Esophagus (tissue), 2 donors: ENCODE measurements around the gene ARID1B. TPM values are rescaled to one million over a fixed set of nuclear protein-coding genes. Genes with fewer than 3 reads are reported as not detected.
A peak's percentile ranks its signal among the peaks of the same experiment; 100 is the strongest.

Source experiments
- H3K27ac ChIP-seq, 2 donors: one replicate each; pipeline ENCODE4 v1.5.1; 2013; ENCODE audit warnings: low read depth in 2 of 2, mild to moderate bottlenecking in 2 of 2, inconsistent platforms in 1 of 2, low read length in 1 of 2, moderate library complexity in 1 of 2
- H3K27me3 ChIP-seq, 2 donors: one replicate each; pipeline ENCODE4 v1.6.1; 2013; ENCODE audit warnings: low read length in 2 of 2, control low read depth in 1 of 2, mild to moderate bottlenecking in 1 of 2; ENCODE audit not compliant: insufficient read depth in 2 of 2, control insufficient read depth in 1 of 2
- H3K36me3 ChIP-seq, 2 donors: one replicate each; pipeline ENCODE4 v1.6.1; 2013; ENCODE audit warnings: low read length in 1 of 2; ENCODE audit not compliant: control insufficient read depth in 2 of 2, insufficient read depth in 2 of 2
- H3K4me1 ChIP-seq, 2 donors: one replicate each; pipeline ENCODE4 v1.6.1; 2013; ENCODE audit warnings: low read length in 1 of 2; ENCODE audit not compliant: control insufficient read depth in 2 of 2, insufficient read depth in 2 of 2
- H3K4me3 ChIP-seq, 2 donors: one replicate each; pipeline ENCODE4 v1.5.1; 2013; ENCODE audit warnings: low read length in 2 of 2, mild to moderate bottlenecking in 2 of 2, low read depth in 1 of 2, moderate library complexity in 1 of 2
- H3K9me3 ChIP-seq, 2 donors: one replicate each; pipeline ENCODE4 v1.6.1; 2013; ENCODE audit warnings: mild to moderate bottlenecking in 2 of 2, low read depth in 1 of 2, low read length in 1 of 2, moderate library complexity in 1 of 2; ENCODE audit not compliant: control insufficient read depth in 2 of 2, insufficient read depth in 1 of 2
- WGBS, 2 donors: extraction: QIAGEN DNeasy Blood & Tissue Kit; methylation state at CpG; one replicate each; pipeline ENCODE4 v1.1.7; 2013; 5-methylcytosine and 5-hydroxymethylcytosine counted together
- polyA plus RNA-seq, 2 donors: library from polyadenylated mRNA; stranded (reverse); fragments of 200-250 nt; gene quantifications; one replicate each; pipeline ENCODE4 v1.2.3, GENCODE V29; 2013
- donor health status: healthy with polysubstance abuse.
- donor health status: Bipolar disorder and iron deficiency.

ARID1B gene
- polyA plus RNA-seq, 2 donors = 15.9 to 16.1 TPM

DNA sequence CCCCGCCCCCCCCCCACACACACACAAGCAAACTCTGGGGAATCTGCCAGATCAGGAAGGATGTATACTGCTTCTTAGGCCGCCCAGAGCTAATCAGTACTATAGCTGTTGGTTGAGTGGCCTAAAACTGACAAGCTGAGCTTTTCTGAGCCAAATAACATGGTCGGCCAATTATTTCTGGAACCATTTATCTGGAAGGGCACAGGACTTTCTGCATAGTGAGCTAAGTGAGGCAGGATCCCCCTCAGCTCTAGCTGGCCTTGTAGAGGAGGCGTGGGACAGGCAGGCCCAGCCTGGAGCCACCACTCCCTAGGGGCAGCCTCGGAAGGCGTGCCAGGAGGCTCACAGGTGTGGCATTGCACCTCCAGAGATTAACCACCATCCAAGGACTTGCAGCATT is 346.1 kb downstream of the ARID1B start:
- Histone ChIP-seq H3K27me3 (no peaks in the 10 kb centered on the region), H3K9me3 (no peaks in the 10 kb centered on the region), H3K27ac (peak overlapping the region; percentile 2 to 40), H3K36me3 (no peaks in the 10 kb centered on the region), H3K4me1 (peaks cover 2 to 16% of the 10 kb centered on the region in 2 donors), H3K4me3 (no peak overlapping the region)
- WGBS, 2 donors = 52 to 55% methylated on average over 6 of the region's 6 CpGs

GRCh38 chr6:157124485-157125254 is 347.5 kb downstream of the ARID1B start:
- Histone ChIP-seq H3K27me3 (no peaks in the 10 kb centered on the region), H3K4me3 (no peak overlapping the region), H3K27ac (no peak overlapping the region), H3K4me1 (peaks cover 2 to 16% of the 10 kb centered on the region in 2 donors), H3K36me3 (no peaks in the 10 kb centered on the region), H3K9me3 (no peaks in the 10 kb centered on the region)
- WGBS, 2 donors = 74 to 76% methylated on average over 5 of the region's 5 CpGs

- no peaks in the 10 kb centered on the region for H3K36me3 ChIP-seq
- H3K9me3 ChIP-seq = no peaks in the 10 kb centered on the region
- peaks cover 2 to 11% of the 10 kb centered on the region in 2 donors for H3K4me1 ChIP-seq
- H3K27me3 ChIP-seq = no peaks in the 10 kb centered on the region
- no peak overlapping the region for H3K27ac ChIP-seq
- H3K4me3 ChIP-seq = no peak overlapping the region
- 90 to 92% methylated on average over 7 of the region's 7 CpGs for WGBS, 2 donors
These were observed 348.4 kb downstream of the ARID1B start for GRCh38 chr6:157125531-157125930.

- Histone ChIP-seq H3K4me1 (peaks cover 2 to 11% of the 10 kb centered on the region in 2 donors), H3K27me3 (no peaks in the 10 kb centered on the region), H3K4me3 (no peak overlapping the region), H3K27ac (no peak overlapping the region), H3K9me3 (no peaks in the 10 kb centered on the region), H3K36me3 (no peaks in the 10 kb centered on the region)
- WGBS, 2 donors = 76 to 80% methylated on average over 11 of the region's 11 CpGs
These were observed 349.3 kb downstream of the ARID1B start for GRCh38 chr6:157126183-157127098.

GRCh38 chr6:157128235-157128775 is 351.1 kb downstream of the ARID1B start:
- no peaks in the 10 kb centered on the region for H3K27me3 ChIP-seq
- WGBS, 2 donors = 81% methylated on average over 5 of the region's 5 CpGs

GRCh38 chr6:157131250-157131649 is 354.1 kb downstream of the ARID1B start:
- no peak overlapping the region for H3K27ac ChIP-seq
- H3K9me3 ChIP-seq = no peaks in the 10 kb centered on the region
- WGBS, 2 donors = 97 to 98% methylated on average over 8 of the region's 8 CpGs
- H3K4me1 ChIP-seq = no peaks in the 10 kb centered on the region
- no peak overlapping the region for H3K4me3 ChIP-seq
- H3K27me3 ChIP-seq = no peaks in the 10 kb centered on the region
- peaks cover 4 to 11% of the 10 kb centered on the region in 2 donors for H3K36me3 ChIP-seq

More at GRCh38 chr6:157128235-157128775, 351.1 kb downstream of the ARID1B start:
- no peaks in the 10 kb centered on the region for H3K9me3 ChIP-seq
- no peak overlapping the region for H3K4me3 ChIP-seq
- peaks cover under 1 to 2% of the 10 kb centered on the region in 2 donors for H3K36me3 ChIP-seq
- no peak overlapping the region for H3K27ac ChIP-seq
- H3K4me1 ChIP-seq = peaks cover 2 to 10% of the 10 kb centered on the region in 2 donors

GRCh38 chr6:157133856-157134255 is 356.7 kb downstream of the ARID1B start:
- Histone ChIP-seq H3K4me1 (no peaks in the 10 kb centered on the region), H3K9me3 (no peaks in the 10 kb centered on the region), H3K4me3 (no peak overlapping the region), H3K36me3 (peaks cover 4 to 11% of the 10 kb centered on the region in 2 donors), H3K27me3 (no peaks in the 10 kb centered on the region), H3K27ac (no peak overlapping the region)
- 84 to 91% methylated on average over 2 of the region's 2 CpGs for WGBS, 2 donors

DNA sequence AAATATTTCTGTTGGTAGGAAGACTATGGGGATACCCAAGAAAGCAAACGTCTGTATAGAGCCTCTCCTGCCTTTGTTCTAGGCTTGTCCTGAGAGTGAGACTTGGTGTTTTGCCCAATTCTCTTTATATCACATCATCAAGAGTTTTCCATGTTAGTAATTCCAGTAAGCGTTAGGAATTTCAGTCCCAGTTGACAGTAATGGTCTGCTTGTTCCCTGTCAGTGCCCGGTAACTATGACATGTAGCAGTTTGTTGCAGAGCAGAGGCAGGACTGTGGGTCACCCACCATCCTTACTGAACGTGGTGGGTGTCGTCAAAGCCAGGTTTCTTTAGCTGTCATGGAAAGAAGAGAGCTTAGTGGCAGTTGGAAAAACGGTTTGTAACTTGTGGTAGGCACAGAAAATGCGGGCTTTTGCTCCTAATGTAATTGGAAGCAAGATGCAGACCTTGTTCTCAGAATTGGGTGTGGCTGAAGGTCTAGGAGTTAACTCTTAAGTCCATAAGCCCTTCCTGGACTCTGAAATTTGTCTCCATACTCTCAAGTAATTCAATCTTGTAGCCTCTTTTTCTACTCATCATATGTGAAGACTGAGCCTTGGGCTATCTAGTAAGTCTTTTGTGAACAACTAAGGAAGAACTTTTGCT is 357.3 kb downstream of the ARID1B start:
- 58 to 59% methylated on average over 7 of the region's 7 CpGs for WGBS, 2 donors
- H3K4me1 ChIP-seq = no peaks in the 10 kb centered on the region
- no peak overlapping the region for H3K4me3 ChIP-seq
- no peaks in the 10 kb centered on the region for H3K27me3 ChIP-seq
- no peak overlapping the region for H3K27ac ChIP-seq
- H3K9me3 ChIP-seq = no peaks in the 10 kb centered on the region
- H3K36me3 ChIP-seq = peaks cover 4 to 13% of the 10 kb centered on the region in 2 donors

DNA sequence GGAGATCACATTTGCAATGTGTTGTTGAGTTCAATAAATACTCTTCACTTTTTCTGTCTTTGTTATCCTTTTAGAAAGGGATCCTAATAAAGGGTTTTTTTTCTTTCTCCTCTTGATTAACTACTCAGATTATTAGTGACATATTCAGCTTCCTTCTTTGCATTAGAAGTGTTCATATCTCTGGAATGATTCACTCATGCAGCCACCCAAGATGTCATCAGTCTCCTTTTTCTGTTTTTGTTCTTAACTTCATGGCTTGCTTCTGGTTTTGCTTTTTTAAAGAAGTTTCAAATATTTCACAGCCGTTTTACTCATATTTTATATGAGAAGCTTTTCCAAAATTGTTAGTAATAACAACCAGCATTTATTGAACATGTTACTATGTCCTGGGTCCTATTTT is 358.5 kb downstream of the ARID1B start:
- no peaks in the 10 kb centered on the region for H3K4me1 ChIP-seq
- peaks cover 4 to 13% of the 10 kb centered on the region in 2 donors for H3K36me3 ChIP-seq
- H3K9me3 ChIP-seq = no peaks in the 10 kb centered on the region
- no peaks in the 10 kb centered on the region for H3K27me3 ChIP-seq
- no peak overlapping the region for H3K4me3 ChIP-seq
- 78 to 84% methylated on average over 1 of the region's 1 CpG for WGBS, 2 donors
- H3K27ac ChIP-seq = no peak overlapping the region
